ENCODE measurements around the gene EXO5.
"Not testable (repeated sequence)": the region's sequence is repeated elsewhere in the genome, so short reads cannot be mapped to it uniquely, and the experiment has no call there.

The EXO5 gene

GRCh38 chr1:40530735-40531380 is 22.3 kb downstream of the EXO5 start:
- no peak for TF ChIP-seq POLR2A (IDR thresholded peaks at IDR 0.05; ENCODE audit: low read length)
- no peak for TF ChIP-seq GATA1 (IDR thresholded peaks at IDR 0.05; ENCODE audit: low read depth, low read length)
- DNase-seq: peak in 1 of 2 experiments; percentile 50

- DNase-seq: peak; percentile 89 to 91
- TF ChIP-seq POLR2A (IDR thresholded peaks at IDR 0.05; ENCODE audit: low read length): peak; percentile 73
- TF ChIP-seq GATA1 (IDR thresholded peaks at IDR 0.05; ENCODE audit: low read depth, low read length): no peak
Observed at GRCh38 chr1:40531381-40532061, 23.0 kb downstream of the EXO5 start, which contains the start of gene ZNF684. ZNF684 (plus strand) TSS chr1:40531637; CDS start chr1:40533167, 1,530 bp downstream.

GRCh38 chr1:40532062-40532389 is 23.5 kb downstream of the EXO5 start:
- TF ChIP-seq POLR2A (IDR thresholded peaks at IDR 0.05; ENCODE audit: low read length): no peak
- no peak for TF ChIP-seq GATA1 (IDR thresholded peaks at IDR 0.05; ENCODE audit: low read depth, low read length)
- DNase-seq: no peak

- peak; percentile 70 to 72 for DNase-seq
- no peak for TF ChIP-seq POLR2A (IDR thresholded peaks at IDR 0.05; ENCODE audit: low read length)
- no peak for TF ChIP-seq GATA1 (IDR thresholded peaks at IDR 0.05; ENCODE audit: low read depth, low read length)
Observed at GRCh38 chr1:40532844-40533424, 24.4 kb downstream of the EXO5 start.

- TF ChIP-seq GATA1 (IDR thresholded peaks at IDR 0.05; ENCODE audit: low read depth, low read length) (no peak), POLR2A (IDR thresholded peaks at IDR 0.05; ENCODE audit: low read length) (no peak)
Observed at GRCh38 chr1:40534589-40534988, 26.0 kb downstream of the EXO5 start.

GRCh38 chr1:40535732-40536131 is 27.2 kb downstream of the EXO5 start:
- TF ChIP-seq POLR2A (IDR thresholded peaks at IDR 0.05; ENCODE audit: low read length): no peak
- no peak for TF ChIP-seq GATA1 (IDR thresholded peaks at IDR 0.05; ENCODE audit: low read depth, low read length)
- no peak for DNase-seq

More at GRCh38 chr1:40534589-40534988, 26.0 kb downstream of the EXO5 start:
- DNase-seq: no peak

- no peak for TF ChIP-seq GATA1 (IDR thresholded peaks at IDR 0.05; ENCODE audit: low read depth, low read length)
- no peak for TF ChIP-seq POLR2A (IDR thresholded peaks at IDR 0.05; ENCODE audit: low read length)
Observed at GRCh38 chr1:40539338-40539737, 30.8 kb downstream of the EXO5 start.

GRCh38 chr1:40546957-40547356 is 38.4 kb downstream of the EXO5 start:
- TF ChIP-seq POLR2A (IDR thresholded peaks at IDR 0.05; ENCODE audit: low read length): no peak
- TF ChIP-seq GATA1 (IDR thresholded peaks at IDR 0.05; ENCODE audit: low read depth, low read length): no peak
- DNase-seq: no peak

More at GRCh38 chr1:40539338-40539737, 30.8 kb downstream of the EXO5 start:
- no peak for DNase-seq

- DNase-seq: no peak
- TF ChIP-seq GATA1 (IDR thresholded peaks at IDR 0.05; ENCODE audit: low read depth, low read length): no peak
- no peak for TF ChIP-seq POLR2A (IDR thresholded peaks at IDR 0.05; ENCODE audit: low read length)
Observed at GRCh38 chr1:40553017-40553416, 44.5 kb downstream of the EXO5 start.

GRCh38 chr1:40554807-40555206 is 46.2 kb downstream of the EXO5 start:
- DNase-seq: not testable (repeated sequence)

- TF ChIP-seq GATA1 (IDR thresholded peaks at IDR 0.05; ENCODE audit: low read depth, low read length): no peak
- TF ChIP-seq POLR2A (IDR thresholded peaks at IDR 0.05; ENCODE audit: low read length): no peak
- no peak for DNase-seq
Observed at GRCh38 chr1:40556121-40556520, 47.6 kb downstream of the EXO5 start.

GRCh38 chr1:40558241-40558640 is 49.7 kb downstream of the EXO5 start:
- not testable (repeated sequence) for DNase-seq

GRCh38 chr1:40562185-40562584 is 53.6 kb downstream of the EXO5 start:
- DNase-seq: no peak
- TF ChIP-seq POLR2A (IDR thresholded peaks at IDR 0.05; ENCODE audit: low read length): no peak
- TF ChIP-seq GATA1 (IDR thresholded peaks at IDR 0.05; ENCODE audit: low read depth, low read length): no peak

GRCh38 chr1:40563266-40563665 is 54.7 kb downstream of the EXO5 start:
- no peak for TF ChIP-seq POLR2A (IDR thresholded peaks at IDR 0.05; ENCODE audit: low read length)
- no peak for TF ChIP-seq GATA1 (IDR thresholded peaks at IDR 0.05; ENCODE audit: low read depth, low read length)
- no peak for DNase-seq

- no peak for TF ChIP-seq POLR2A (IDR thresholded peaks at IDR 0.05; ENCODE audit: low read length)
- no peak for DNase-seq
Observed at GRCh38 chr1:40564506-40564905, 55.9 kb downstream of the EXO5 start.

Data from erythroblast (primary cell).